CD14-positive monocyte (primary cell): ENCODE data around the gene C5orf15. TPM values are rescaled to one million over a fixed set of nuclear protein-coding genes. Genes with fewer than 3 reads are reported as not detected.

Experiments
- DNase-seq, 3 donors: peaks; one replicate each; pipeline ENCODE4 v3.0.0-alpha.2; 2011 to 2022
- H2AFZ ChIP-seq: 2 replicates; pipeline ENCODE4 v1.6.0; 2012; ENCODE audit warnings: mild to moderate bottlenecking, low read depth, low read length, inconsistent platforms; ENCODE audit not compliant: insufficient read depth, poor library complexity, severe bottlenecking
- H3K27ac ChIP-seq, 2 donors: 1 replicate in 1 of 2; 2 replicates in 1 of 2; pipeline ENCODE4 v1.5.1; 2012 to 2013; ENCODE audit warnings: low read length in 2 of 2, control low read depth in 1 of 2, inconsistent platforms in 1 of 2, low read depth in 1 of 2, mild to moderate bottlenecking in 1 of 2
- H3K27me3 ChIP-seq, 2 donors: one replicate each; pipeline versions ENCODE4 v1.6.0 to v1.6.1; 2011 to 2013; ENCODE audit warnings: low read length in 2 of 2; ENCODE audit not compliant: control insufficient read depth in 2 of 2, insufficient read depth in 2 of 2
- H3K36me3 ChIP-seq, 2 donors: replicated peaks in 1 of 2; 1 replicate in 1 of 2; 2 replicates in 1 of 2; pipeline versions ENCODE4 v1.5.1 to v1.6.1; 2012 to 2013; ENCODE audit warnings: low read length in 2 of 2, control low read depth in 1 of 2, inconsistent platforms in 1 of 2, mild to moderate bottlenecking in 1 of 2; ENCODE audit not compliant: insufficient read depth in 2 of 2, control insufficient read depth in 1 of 2
- H3K4me1 ChIP-seq, 2 donors: 1 replicate in 1 of 2; 2 replicates in 1 of 2; pipeline versions ENCODE4 v1.5.1 to v1.6.1; 2012 to 2013; ENCODE audit warnings: low read length in 2 of 2, control low read depth in 1 of 2, inconsistent platforms in 1 of 2, mild to moderate bottlenecking in 1 of 2, moderate library complexity in 1 of 2; ENCODE audit not compliant: insufficient read depth in 2 of 2, control insufficient read depth in 1 of 2
- H3K4me2 ChIP-seq: replicated peaks from 2 replicates; pipeline ENCODE3; 2012; ENCODE audit warnings: low read length, moderate library complexity, mild to moderate bottlenecking; ENCODE audit not compliant: poor library complexity, severe bottlenecking; ENCODE audit errors: extremely low read depth
- H3K4me3 ChIP-seq, 3 experiments: fragments of 200-600 bp in 1 of 3; sonication (generic) in 1 of 3; replicated peaks in 1 of 3; 1 replicate in 2 of 3; 2 replicates in 1 of 3; pipeline ENCODE4 v1.5.1; 2011 to 2013; ENCODE audit warnings: low read length in 3 of 3, mild to moderate bottlenecking in 3 of 3, control low read depth in 2 of 3, low read depth in 2 of 3, inconsistent platforms in 1 of 3, moderate library complexity in 1 of 3
- H3K79me2 ChIP-seq: 2 replicates; pipeline ENCODE4 v1.6.0; 2012; ENCODE audit warnings: mild to moderate bottlenecking, control low read depth, inconsistent platforms, low read length, moderate library complexity; ENCODE audit not compliant: insufficient read depth
- H3K9ac ChIP-seq: 2 replicates; pipeline ENCODE4 v1.6.0; 2017; ENCODE audit warnings: low read length, mild to moderate bottlenecking; ENCODE audit not compliant: insufficient read depth, poor library complexity, severe bottlenecking
- H3K9me3 ChIP-seq, 2 donors: replicated peaks in 1 of 2; 1 replicate in 1 of 2; 2 replicates in 1 of 2; pipeline versions ENCODE4 v1.5.1 to v1.6.1; 2012 to 2013; ENCODE audit warnings: low read length in 2 of 2, control low read depth in 1 of 2; ENCODE audit not compliant: control insufficient read depth in 1 of 2, insufficient read depth in 1 of 2
- H4K20me1 ChIP-seq: 2 replicates; pipeline ENCODE4 v1.6.0; 2012; ENCODE audit warnings: mild to moderate bottlenecking, low read length, control low read depth, moderate library complexity; ENCODE audit not compliant: insufficient read depth
- H3K27ac Mint-ChIP-seq, 7 donors: one replicate each; pipeline ENCODE4 v1.8.0; 2020; ENCODE audit warnings: mild to moderate bottlenecking in 7 of 7, mixed read lengths in 7 of 7, moderate library complexity in 6 of 7, inconsistent platforms in 2 of 7
- H3K27me3 Mint-ChIP-seq, 3 donors: one replicate each; pipeline ENCODE4 v1.8.0; 2021 to 2022; ENCODE audit warnings: low read depth in 3 of 3, mild to moderate bottlenecking in 3 of 3, mixed read lengths in 3 of 3, moderate library complexity in 3 of 3, inconsistent platforms in 1 of 3
- H3K36me3 Mint-ChIP-seq, 2 donors: one replicate each; pipeline ENCODE4 v1.8.0; 2020; ENCODE audit warnings: mixed read lengths in 2 of 2, inconsistent platforms in 1 of 2, mild to moderate bottlenecking in 1 of 2
- H3K4me1 Mint-ChIP-seq: one replicate; pipeline ENCODE4 v1.8.0; 2020; ENCODE audit warnings: mild to moderate bottlenecking, mixed read lengths
- H3K4me3 Mint-ChIP-seq, 2 donors: one replicate each; pipeline ENCODE4 v1.8.0; 2020; ENCODE audit warnings: mild to moderate bottlenecking in 2 of 2, mixed read lengths in 2 of 2, moderate library complexity in 1 of 2
- H3K9me3 Mint-ChIP-seq, 7 donors: one replicate each; pipeline ENCODE4 v1.8.0; 2020 to 2022; ENCODE audit warnings: mixed read lengths in 7 of 7, mild to moderate bottlenecking in 6 of 7, moderate library complexity in 6 of 7, inconsistent platforms in 2 of 7
- CTCF ChIP-seq: fragments of 200-600 bp; IDR thresholded peaks from one replicate; pipeline ENCODE4 v1.8.0; 2022; ENCODE audit warnings: antibody characterized with exemption, mild to moderate bottlenecking
- WGBS: methylation state at CpG from one replicate; pipeline ENCODE4 v1.1.5; 2013; ENCODE audit warnings: missing lambda C conversion rate; ENCODE audit not compliant: insufficient coverage; 5-methylcytosine and 5-hydroxymethylcytosine counted together
- intact Hi-C, 2 donors: fragments of 100-400 bp; cut with micrococcal nuclease; formaldehyde crosslinking; loops; one replicate each; pipeline versions ENCODE4 v1.15.0 to v1.15.1; 2023
- polyA plus RNA-seq, 3 donors: library from polyadenylated mRNA; depleted of rRNA in 1 of 3; unstranded in 2 of 3; stranded (reverse) in 1 of 3; fragments of 300-500 nt in 2 of 3; fragments of >200 nt in 1 of 3; fragmentation: Illumina TruSeq in 2 of 3; gene quantifications; 1 replicate in 2 of 3; 2 replicates in 1 of 3; pipeline ENCODE4 v1.2.3, GENCODE V29; 2012 to 2021

Gene C5orf15
- polyA plus RNA-seq, 3 donors, result 38.0 to 59.2 (median 46.9) TPM

DNA sequence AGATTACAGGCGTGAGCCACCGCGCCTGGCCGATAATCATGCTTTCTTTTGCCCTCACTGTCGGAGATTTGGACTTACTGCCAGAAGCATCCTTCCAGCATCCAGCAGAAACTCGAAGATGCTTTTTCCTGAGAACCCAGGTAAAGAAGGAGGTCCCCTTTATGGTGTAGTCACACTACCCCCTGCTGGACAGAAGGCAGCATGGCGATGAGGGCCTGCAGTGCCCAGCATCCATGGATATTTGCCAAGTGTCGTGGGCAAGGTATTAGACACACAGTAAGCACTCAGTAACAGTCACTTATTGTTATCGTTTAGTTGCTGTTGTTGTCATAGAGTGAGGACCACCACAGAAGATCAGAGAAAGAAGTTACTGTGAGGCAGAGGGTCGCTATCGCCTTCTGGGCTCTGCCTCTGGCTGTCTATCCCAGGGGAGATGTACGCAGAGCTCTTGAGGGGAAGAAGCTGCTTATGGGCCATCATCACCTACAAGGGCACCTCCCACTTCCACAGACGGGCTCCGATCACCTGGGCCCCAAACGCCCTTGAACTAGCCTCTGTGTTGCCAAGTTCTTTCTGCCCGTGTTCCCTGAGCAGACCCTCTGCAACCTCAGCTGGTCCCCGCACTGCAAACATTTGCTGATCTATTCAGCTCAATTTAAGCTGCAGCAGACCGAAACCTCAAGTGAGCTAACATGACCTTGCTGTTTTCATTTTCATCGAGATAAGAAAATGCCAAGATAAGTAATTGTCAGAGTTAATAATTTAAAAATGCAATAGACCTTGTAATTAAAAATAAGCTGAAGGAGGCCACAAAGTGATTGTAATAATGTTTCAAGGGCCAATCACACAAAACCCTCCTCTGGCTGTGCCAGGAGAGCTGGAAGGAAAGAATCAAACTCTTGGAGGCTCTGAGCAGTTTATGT, 23.9 kb downstream of the C5orf15 start:
- no peak overlapping the region for H3K4me2 ChIP-seq
- Mint-ChIP-seq H3K4me3 (no peak overlapping the region), H3K4me1 (no peaks in the 10 kb centered on the region), H3K27ac (no peak overlapping the region), H3K36me3 (no peaks in the 10 kb centered on the region), H3K27me3 (peaks cover 1 to 12% (median 3%) of the 10 kb centered on the region in 3 donors), H3K9me3 (peaks cover 1 to 4% (median 2%) of the 10 kb centered on the region in 7 donors)
- H3K36me3 ChIP-seq, result no peaks in the 10 kb centered on the region
- no peaks in the 10 kb centered on the region for H3K27me3 ChIP-seq
- intact Hi-C loops, result no loop called here
- H3K79me2 ChIP-seq, result no peaks in the 10 kb centered on the region
- H3K9ac ChIP-seq, result no peak overlapping the region
- H3K4me3 ChIP-seq, result no peak overlapping the region
- H4K20me1 ChIP-seq, result no peaks in the 10 kb centered on the region
- DNase-seq, result peak; percentile 15 to 32 (median 27)
- no peak overlapping the region for H3K27ac ChIP-seq
- TF ChIP-seq CTCF, result peak; percentile 63
- WGBS, result 80% methylated on average over 14 of the region's 19 CpGs
- H3K9me3 ChIP-seq, result no peaks in the 10 kb centered on the region
- H2AFZ ChIP-seq, result no peak overlapping the region
- no peaks in the 10 kb centered on the region for H3K4me1 ChIP-seq

GRCh38 chr5:133943475-133943817, 25.0 kb downstream of the C5orf15 start:
- H3K4me1 Mint-ChIP-seq, result no peaks in the 10 kb centered on the region
- no peaks in the 10 kb centered on the region for H3K9me3 ChIP-seq
- H3K4me1 ChIP-seq, result no peaks in the 10 kb centered on the region
- no peaks in the 10 kb centered on the region for H3K36me3 Mint-ChIP-seq
- no peak overlapping the region for H3K4me3 Mint-ChIP-seq
- H2AFZ ChIP-seq, result no peak overlapping the region
- no peak for DNase-seq
- no peak overlapping the region for H3K4me3 ChIP-seq
- H4K20me1 ChIP-seq, result no peaks in the 10 kb centered on the region
- peaks cover 1 to 12% (median 2%) of the 10 kb centered on the region in 3 donors for H3K27me3 Mint-ChIP-seq
- H3K27ac ChIP-seq, result no peak overlapping the region
- 100% methylated on average over 5 of the region's 7 CpGs for WGBS
- no peaks in the 10 kb centered on the region for H3K27me3 ChIP-seq
- TF ChIP-seq CTCF, result no peak
- no peaks in the 10 kb centered on the region for H3K79me2 ChIP-seq
- no peak overlapping the region for H3K9ac ChIP-seq
- no peak overlapping the region for H3K27ac Mint-ChIP-seq
- intact Hi-C loops, result no loop called here
- H3K36me3 ChIP-seq, result no peaks in the 10 kb centered on the region
- peaks cover 2 to 5% (median 2%) of the 10 kb centered on the region in 7 donors for H3K9me3 Mint-ChIP-seq
- H3K4me2 ChIP-seq, result no peak overlapping the region
